ENCODE data around the gene CCHCR1. TPM values are rescaled to one million over a fixed set of nuclear protein-coding genes. Genes with fewer than 3 reads are reported as not detected.

CCHCR1 gene
- total and polyA plus RNA-seq, 4 donors, result 3.1 to 9.9 (median 6.2) TPM

DNA sequence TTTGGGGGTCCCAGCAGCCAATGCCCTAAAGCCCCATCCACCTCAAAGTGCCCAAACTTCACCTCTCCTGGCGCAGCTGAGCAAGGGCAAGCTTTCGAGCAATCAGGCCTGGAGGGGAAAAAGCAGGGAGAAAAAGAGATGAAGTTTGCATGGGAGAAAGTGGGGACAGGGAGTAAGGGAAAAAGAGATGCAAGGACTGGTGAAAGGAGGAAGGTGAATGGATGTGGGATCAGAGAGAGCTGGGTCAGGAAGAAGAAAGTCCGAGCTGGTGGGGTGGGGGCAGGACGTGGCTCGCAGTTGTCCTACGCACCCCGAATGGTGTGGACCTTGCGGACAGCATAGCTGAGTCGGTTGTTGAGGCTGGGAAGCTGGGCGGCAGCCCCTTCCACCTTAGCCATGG lies 12.2 kb downstream of the CCHCR1 start:
- Histone ChIP-seq H3K4me3 (ENCODE audit: low read depth in 1 of 3, low read length in 3 of 3) (no peak overlapping the region), H3K27me3 (ENCODE audit: control insufficient read depth in 4 of 4, insufficient read depth in 4 of 4, low read length in 3 of 4) (no peaks in the 10 kb centered on the region), H3K36me3 (ENCODE audit: control insufficient read depth in 4 of 4, insufficient read depth in 3 of 4, low read depth in 1 of 4, low read length in 3 of 4) (peaks cover 0 to 8% (median 5%) of the 10 kb centered on the region in 4 donors), H3K9me3 (ENCODE audit: control insufficient read depth in 4 of 4, low read length in 3 of 4) (no peaks in the 10 kb centered on the region), H3K4me1 (ENCODE audit: control insufficient read depth in 4 of 4, insufficient read depth in 4 of 4, low read length in 3 of 4) (peaks cover 0 to 6% (median 5%) of the 10 kb centered on the region in 4 donors), H3K9ac (ENCODE audit: low read depth in 1 of 2, low read length in 2 of 2) (no peak overlapping the region), H3K27ac (ENCODE audit: low read depth in 1 of 2, low read length in 2 of 2) (no peak overlapping the region)
- DNase-seq (ENCODE audit: low spot score), result no peak
- 97% methylated on average over 10 of the region's 10 CpGs for WGBS
- TF ChIP-seq ZBTB33 (IDR thresholded peaks at IDR 0.05) (no peak), RXRA (IDR thresholded peaks at IDR 0.05) (no peak), FOXA1 (IDR thresholded peaks at IDR 0.05) (no peak), TAF1 (conservative IDR thresholded peaks at IDR 0.05) (no peak), ATF3 (IDR thresholded peaks at IDR 0.05) (no peak), MAX (IDR thresholded peaks at IDR 0.05) (no peak), SP1 (IDR thresholded peaks at IDR 0.05) (no peak), FOXA2 (IDR thresholded peaks at IDR 0.05) (no peak), HNF4G (IDR thresholded peaks at IDR 0.05) (no peak), HNF4A (conservative IDR thresholded peaks at IDR 0.05) (no peak), REST (IDR thresholded peaks at IDR 0.05) (no peak), NR2F2 (IDR thresholded peaks at IDR 0.05) (no peak), RAD21 (IDR thresholded peaks at IDR 0.05) (no peak), GABPA (IDR thresholded peaks at IDR 0.05 in 1 of 2, conservative IDR thresholded peaks at IDR 0.05 in 1 of 2) (no peak), JUND (IDR thresholded peaks at IDR 0.05) (no peak)
- TF ChIP-seq, protein P1, sequence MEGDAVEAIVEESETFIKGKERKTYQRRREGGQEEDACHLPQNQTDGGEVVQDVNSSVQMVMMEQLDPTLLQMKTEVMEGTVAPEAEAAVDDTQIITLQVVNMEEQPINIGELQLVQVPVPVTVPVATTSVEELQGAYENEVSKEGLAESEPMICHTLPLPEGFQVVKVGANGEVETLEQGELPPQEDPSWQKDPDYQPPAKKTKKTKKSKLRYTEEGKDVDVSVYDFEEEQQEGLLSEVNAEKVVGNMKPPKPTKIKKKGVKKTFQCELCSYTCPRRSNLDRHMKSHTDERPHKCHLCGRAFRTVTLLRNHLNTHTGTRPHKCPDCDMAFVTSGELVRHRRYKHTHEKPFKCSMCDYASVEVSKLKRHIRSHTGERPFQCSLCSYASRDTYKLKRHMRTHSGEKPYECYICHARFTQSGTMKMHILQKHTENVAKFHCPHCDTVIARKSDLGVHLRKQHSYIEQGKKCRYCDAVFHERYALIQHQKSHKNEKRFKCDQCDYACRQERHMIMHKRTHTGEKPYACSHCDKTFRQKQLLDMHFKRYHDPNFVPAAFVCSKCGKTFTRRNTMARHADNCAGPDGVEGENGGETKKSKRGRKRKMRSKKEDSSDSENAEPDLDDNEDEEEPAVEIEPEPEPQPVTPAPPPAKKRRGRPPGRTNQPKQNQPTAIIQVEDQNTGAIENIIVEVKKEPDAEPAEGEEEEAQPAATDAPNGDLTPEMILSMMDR (IDR thresholded peaks at IDR 0.05; ENCODE audit: low read depth, low read length, missing input control), result no peak

GRCh38 chr6:31144970-31145340 lies 12.6 kb downstream of the CCHCR1 start:
- Histone ChIP-seq H3K36me3 (ENCODE audit: control insufficient read depth in 4 of 4, insufficient read depth in 3 of 4, low read depth in 1 of 4, low read length in 3 of 4) (peaks cover 0 to 8% (median 5%) of the 10 kb centered on the region in 4 donors), H3K9ac (ENCODE audit: low read depth in 1 of 2, low read length in 2 of 2) (no peak overlapping the region), H3K27ac (ENCODE audit: low read depth in 1 of 2, low read length in 2 of 2) (no peak overlapping the region), H3K9me3 (ENCODE audit: control insufficient read depth in 4 of 4, low read length in 3 of 4) (no peaks in the 10 kb centered on the region), H3K27me3 (ENCODE audit: control insufficient read depth in 4 of 4, insufficient read depth in 4 of 4, low read length in 3 of 4) (no peaks in the 10 kb centered on the region), H3K4me3 (ENCODE audit: low read depth in 1 of 3, low read length in 3 of 3) (no peak overlapping the region), H3K4me1 (ENCODE audit: control insufficient read depth in 4 of 4, insufficient read depth in 4 of 4, low read length in 3 of 4) (peaks cover 0 to 2% (median 1%) of the 10 kb centered on the region in 4 donors)
- TF ChIP-seq EGR1 (IDR thresholded peaks at IDR 0.05; ENCODE audit: low read depth in 2 of 2) (no peak), FOXA2 (IDR thresholded peaks at IDR 0.05) (no peak), GABPA (IDR thresholded peaks at IDR 0.05 in 1 of 2, conservative IDR thresholded peaks at IDR 0.05 in 1 of 2) (no peak), NR2F2 (IDR thresholded peaks at IDR 0.05) (no peak), MAX (IDR thresholded peaks at IDR 0.05) (no peak)
- no peak for DNase-seq (ENCODE audit: low spot score)
- 81% methylated on average over 11 of the region's 11 CpGs for WGBS
